Trophoblast cell (in vitro differentiated cells and primary cell): ENCODE measurements around the gene COX19.

Experiments used
- DNase-seq, 2 donors: peaks; one replicate each; pipeline ENCODE4 v3.0.0-alpha.2; 2016
- H2AFZ ChIP-seq: 2 replicates; pipeline ENCODE4 v1.6.1; 2013; ENCODE audit warnings: low read length, moderate library complexity, mild to moderate bottlenecking; ENCODE audit not compliant: insufficient read depth, poor library complexity
- H2AK5ac ChIP-seq: 2 replicates; pipeline ENCODE4 v1.6.1; 2013; ENCODE audit warnings: mild to moderate bottlenecking, low read length
- H2BK120ac ChIP-seq: 2 replicates; pipeline ENCODE4 v1.6.1; 2013; ENCODE audit warnings: low read length, mild to moderate bottlenecking, moderate library complexity; ENCODE audit not compliant: insufficient read depth, poor library complexity
- H2BK12ac ChIP-seq: 2 replicates; pipeline ENCODE4 v1.6.1; 2013; ENCODE audit warnings: mild to moderate bottlenecking, low read length, moderate library complexity
- H2BK5ac ChIP-seq: 2 replicates; pipeline ENCODE4 v1.6.1; 2013; ENCODE audit warnings: low read length, low read depth, moderate library complexity, mild to moderate bottlenecking; ENCODE audit not compliant: poor library complexity
- H3K14ac ChIP-seq: 2 replicates; pipeline ENCODE4 v1.6.1; 2013; ENCODE audit warnings: mild to moderate bottlenecking, low read length
- H3K18ac ChIP-seq: 2 replicates; pipeline ENCODE4 v1.6.1; 2013; ENCODE audit warnings: mild to moderate bottlenecking, low read length
- H3K23ac ChIP-seq: 2 replicates; pipeline ENCODE4 v1.6.1; 2013; ENCODE audit warnings: low read length
- H3K27ac ChIP-seq: 2 replicates; pipeline ENCODE4 v1.5.1; 2013; ENCODE audit warnings: low read depth, mild to moderate bottlenecking, inconsistent platforms, low read length, moderate library complexity
- H3K27me3 ChIP-seq: 2 replicates; pipeline ENCODE4 v1.6.1; 2013; ENCODE audit warnings: inconsistent platforms, mild to moderate bottlenecking, low read length, moderate library complexity; ENCODE audit not compliant: insufficient read depth
- H3K36me3 ChIP-seq, 2 experiments: 1 replicate in 1 of 2; 2 replicates in 1 of 2; pipeline ENCODE4 v1.6.1; 2013; ENCODE audit warnings: low read length in 2 of 2, mild to moderate bottlenecking in 2 of 2, moderate library complexity in 1 of 2; ENCODE audit not compliant: insufficient read depth in 2 of 2, control insufficient read depth in 1 of 2
- H3K4ac ChIP-seq: 2 replicates; pipeline ENCODE4 v1.6.1; 2013; ENCODE audit warnings: low read depth, mild to moderate bottlenecking, low read length, moderate library complexity
- H3K4me1 ChIP-seq, 2 experiments: 1 replicate in 1 of 2; 2 replicates in 1 of 2; pipeline ENCODE4 v1.6.1; 2013; ENCODE audit warnings: low read length in 2 of 2, mild to moderate bottlenecking in 2 of 2, moderate library complexity in 1 of 2; ENCODE audit not compliant: insufficient read depth in 2 of 2, control insufficient read depth in 1 of 2
- H3K4me2 ChIP-seq: 2 replicates; pipeline ENCODE4 v1.6.1; 2013; ENCODE audit warnings: inconsistent platforms, mild to moderate bottlenecking, low read length, moderate library complexity
- H3K4me3 ChIP-seq: 2 replicates; pipeline ENCODE4 v1.5.1; 2013; ENCODE audit warnings: mild to moderate bottlenecking, low read depth, low read length, inconsistent platforms
- H3K79me1 ChIP-seq: one replicate; pipeline ENCODE4 v1.6.1; 2013; ENCODE audit warnings: low read length
- H3K79me2 ChIP-seq: 2 replicates; pipeline ENCODE4 v1.6.1; 2013; ENCODE audit warnings: low read length, mild to moderate bottlenecking; ENCODE audit not compliant: control insufficient read depth, insufficient read depth, poor library complexity
- H3K9ac ChIP-seq: 2 replicates; pipeline ENCODE4 v1.6.1; 2013; ENCODE audit warnings: mild to moderate bottlenecking, low read length
- H3K9me3 ChIP-seq: 2 replicates; pipeline ENCODE4 v1.6.1; 2013; ENCODE audit warnings: low read depth, mild to moderate bottlenecking, control low read depth, inconsistent platforms, low read length; ENCODE audit not compliant: insufficient read depth
- H4K12ac ChIP-seq: 2 replicates; pipeline ENCODE4 v1.6.1; 2013; ENCODE audit warnings: low read depth, mild to moderate bottlenecking, low read length, moderate library complexity
- H4K8ac ChIP-seq: 2 replicates; pipeline ENCODE4 v1.6.1; 2013; ENCODE audit warnings: low read depth, mild to moderate bottlenecking, low read length, moderate library complexity
- H4K91ac ChIP-seq: one replicate; pipeline ENCODE4 v1.6.1; 2013; ENCODE audit warnings: low read depth, mild to moderate bottlenecking, low read length, moderate library complexity
- WGBS: extraction: QIAGEN DNeasy Blood & Tissue Kit; methylation state at CpG from one replicate; pipeline ENCODE4 v1.1.7; 2013; ENCODE audit warnings: missing lambda C conversion rate; ENCODE audit not compliant: insufficient read length, insufficient coverage; ENCODE audit errors: extremely low coverage; 5-methylcytosine and 5-hydroxymethylcytosine counted together

The COX19 gene

DNA sequence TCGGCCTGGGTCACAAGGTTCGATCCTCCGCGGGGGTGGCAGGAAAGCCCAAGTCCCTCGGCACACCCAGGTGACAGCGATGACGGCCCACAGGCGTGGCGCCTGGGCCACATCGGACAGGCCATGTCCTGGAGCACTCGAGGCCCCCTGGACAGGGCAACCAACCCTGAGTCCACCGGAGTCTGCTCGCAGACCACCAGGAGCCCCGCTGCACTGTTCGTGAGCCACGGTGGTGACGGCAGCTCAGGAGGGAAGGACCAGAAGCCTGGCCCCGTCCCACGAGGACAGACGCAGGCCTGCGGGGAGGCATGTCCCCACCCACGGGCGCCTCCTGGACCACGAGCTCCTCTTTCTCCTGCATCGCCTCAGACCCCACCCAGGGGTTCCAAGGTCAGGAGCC, 46.6 kb upstream of the COX19 start:
- Histone ChIP-seq H2AFZ (no peak overlapping the region), H3K9ac (no peak overlapping the region), H3K36me3 (peaks cover 30 to 39% of the 10 kb centered on the region in 2 experiments), H3K27me3 (no peaks in the 10 kb centered on the region), H3K79me1 (no peaks in the 10 kb centered on the region), H2AK5ac (no peak overlapping the region), H3K4me1 (peaks cover 2 to 4% of the 10 kb centered on the region in 2 experiments), H3K14ac (no peak overlapping the region), H3K23ac (no peak overlapping the region), H4K91ac (no peak overlapping the region), H3K79me2 (no peaks in the 10 kb centered on the region), H3K4ac (no peak overlapping the region), H3K27ac (no peak overlapping the region), H3K4me2 (no peak overlapping the region), H2BK120ac (no peak overlapping the region), H2BK5ac (no peak overlapping the region), H3K4me3 (no peak overlapping the region), H3K18ac (peak overlapping the region; percentile 34), H4K8ac (no peak overlapping the region), H3K9me3 (peaks cover 7% of the 10 kb centered on the region), H2BK12ac (no peak overlapping the region), H4K12ac (no peak overlapping the region)
- no CpG with 5 or more reads among the region's 25 CpGs for WGBS
- no peak for DNase-seq

DNA sequence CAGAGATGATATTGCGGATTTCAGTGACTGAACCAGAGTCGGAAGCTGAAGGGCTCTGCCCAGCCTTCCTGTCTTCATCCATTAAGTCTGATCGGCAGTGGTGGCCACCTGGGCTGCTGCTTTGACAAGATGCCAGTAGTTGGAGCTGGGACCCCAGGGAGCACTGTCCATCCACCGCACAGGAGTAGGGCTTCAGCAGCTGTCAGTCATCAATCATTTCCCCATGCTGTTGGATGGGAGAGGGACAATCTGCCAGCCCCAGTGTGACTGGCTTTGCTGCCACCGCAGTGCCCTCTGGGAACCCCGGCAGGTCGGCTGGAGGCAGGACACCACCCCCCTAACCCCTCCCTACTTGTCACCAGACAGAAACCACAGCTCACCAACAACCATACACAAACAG, 46.0 kb upstream of the COX19 start:
- Histone ChIP-seq H3K9me3 (peaks cover 10% of the 10 kb centered on the region), H3K4me1 (peaks cover 0 to 3% of the 10 kb centered on the region in 2 experiments), H3K4me3 (no peak overlapping the region)

DNA sequence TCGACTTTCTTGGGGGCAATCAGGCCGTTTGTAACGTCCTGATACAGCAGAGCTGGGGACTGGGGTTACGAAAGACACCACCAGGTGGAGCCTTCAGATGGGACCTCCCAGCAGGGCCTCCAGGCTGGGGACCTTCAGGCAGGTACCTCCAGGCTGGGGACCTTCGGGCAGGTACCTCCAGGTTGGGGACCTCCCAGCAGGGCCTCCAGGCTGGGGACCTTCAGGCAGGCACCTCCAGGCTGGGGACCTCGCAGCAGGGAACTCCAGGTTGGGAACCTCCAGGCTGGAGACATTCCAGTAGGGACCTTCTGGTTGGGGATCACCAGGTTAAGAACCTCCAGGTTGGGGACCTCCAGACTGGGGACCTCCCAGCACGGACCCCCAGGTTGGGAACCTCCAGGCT, 45.5 kb upstream of the COX19 start:
- Histone ChIP-seq H3K27ac (no peak overlapping the region), H3K36me3 (peaks cover 25 to 35% of the 10 kb centered on the region in 2 experiments), H3K79me2 (no peaks in the 10 kb centered on the region), H3K27me3 (no peaks in the 10 kb centered on the region), H3K14ac (no peak overlapping the region), H3K23ac (no peak overlapping the region), H3K4me1 (peaks cover under 1 to 7% of the 10 kb centered on the region in 2 experiments), H2BK12ac (no peak overlapping the region), H3K4ac (no peak overlapping the region), H4K12ac (no peak overlapping the region), H4K8ac (no peak overlapping the region), H2AFZ (no peak overlapping the region), H4K91ac (no peak overlapping the region), H3K4me2 (no peak overlapping the region), H2AK5ac (no peak overlapping the region), H3K9me3 (peaks cover 10% of the 10 kb centered on the region), H3K79me1 (no peaks in the 10 kb centered on the region), H2BK5ac (no peak overlapping the region), H3K4me3 (no peak overlapping the region), H2BK120ac (no peak overlapping the region), H3K9ac (no peak overlapping the region), H3K18ac (no peak overlapping the region)
- DNase-seq, result no peak
- no CpG with 5 or more reads among the region's 7 CpGs for WGBS

More for the DNA sequence above, 46.0 kb upstream of the COX19 start:
- H3K4me2 ChIP-seq, result no peak overlapping the region
- H2AK5ac ChIP-seq, result no peak overlapping the region
- H4K8ac ChIP-seq, result no peak overlapping the region
- H3K36me3 ChIP-seq, result peaks cover 30 to 39% of the 10 kb centered on the region in 2 experiments
- no peak overlapping the region for H4K91ac ChIP-seq
- no peak overlapping the region for H2AFZ ChIP-seq
- no peaks in the 10 kb centered on the region for H3K79me2 ChIP-seq
- WGBS, result no CpG with 5 or more reads among the region's 7 CpGs
- no peak overlapping the region for H2BK5ac ChIP-seq
- H2BK120ac ChIP-seq, result no peak overlapping the region
- no peak overlapping the region for H3K9ac ChIP-seq
- H3K4ac ChIP-seq, result no peak overlapping the region
- no peak overlapping the region for H3K18ac ChIP-seq
- H3K23ac ChIP-seq, result no peak overlapping the region
- no peak overlapping the region for H4K12ac ChIP-seq
- H2BK12ac ChIP-seq, result no peak overlapping the region
- no peak overlapping the region for H3K14ac ChIP-seq
- H3K27me3 ChIP-seq, result no peaks in the 10 kb centered on the region
- no peak overlapping the region for H3K27ac ChIP-seq
- no peak for DNase-seq
- no peaks in the 10 kb centered on the region for H3K79me1 ChIP-seq

DNA sequence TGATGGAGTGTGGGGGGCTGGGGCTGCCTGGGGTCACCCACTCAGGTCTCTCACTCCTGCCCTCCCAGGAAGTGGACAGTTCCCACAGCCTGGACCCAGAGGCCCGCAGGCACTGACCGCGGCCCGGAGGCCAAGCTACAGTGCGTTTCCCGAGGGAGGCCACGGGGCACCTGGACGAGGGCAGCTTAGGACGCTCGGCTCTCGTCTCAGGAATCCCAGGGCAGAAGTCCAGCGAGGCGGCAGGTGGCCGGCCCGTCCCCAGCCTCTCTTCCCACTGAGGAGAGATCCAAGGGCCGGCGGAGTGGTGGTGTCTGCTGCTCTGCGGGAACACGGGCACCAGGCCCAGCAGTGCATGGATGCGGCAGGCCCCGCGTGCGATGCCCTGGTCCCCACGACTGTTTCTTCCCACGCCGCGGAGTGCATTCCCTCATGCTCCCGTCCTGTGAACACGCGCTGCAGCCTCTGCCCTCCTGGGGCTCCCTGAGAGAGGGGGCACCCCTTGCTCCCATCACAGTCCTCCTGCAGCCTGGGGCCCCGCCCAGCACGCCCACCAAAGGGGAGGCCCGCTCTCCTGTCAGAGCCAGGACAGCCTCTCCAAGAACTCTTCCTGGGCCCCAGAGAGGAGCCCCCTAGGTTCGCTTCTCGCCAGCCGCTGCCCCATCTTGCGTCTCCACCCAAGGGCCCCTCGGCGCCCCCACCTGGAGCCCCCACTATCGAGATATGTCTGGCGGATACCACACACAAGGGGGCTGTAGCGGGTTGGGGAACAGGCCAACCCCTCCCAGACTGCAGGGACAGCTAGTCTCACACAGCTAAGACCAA, 44.7 kb upstream of the COX19 start:
- H3K14ac ChIP-seq, result no peak overlapping the region
- no peak overlapping the region for H3K4me3 ChIP-seq
- H2BK120ac ChIP-seq, result no peak overlapping the region
- H3K36me3 ChIP-seq, result peaks cover 18 to 28% of the 10 kb centered on the region in 2 experiments
- no peak overlapping the region for H3K4ac ChIP-seq
- no peak overlapping the region for H2BK5ac ChIP-seq
- no peaks in the 10 kb centered on the region for H3K79me2 ChIP-seq
- no peaks in the 10 kb centered on the region for H3K27me3 ChIP-seq
- no CpG with 5 or more reads among the region's 42 CpGs for WGBS
- peaks cover 9 to 15% of the 10 kb centered on the region in 2 experiments for H3K4me1 ChIP-seq
- H3K23ac ChIP-seq, result no peak overlapping the region
- H2BK12ac ChIP-seq, result no peak overlapping the region
- H4K12ac ChIP-seq, result no peak overlapping the region
- no peaks in the 10 kb centered on the region for H3K79me1 ChIP-seq
- no peak overlapping the region for H4K8ac ChIP-seq
- no peak overlapping the region for H3K4me2 ChIP-seq
- H3K18ac ChIP-seq, result no peak overlapping the region
- no peak overlapping the region for H2AFZ ChIP-seq
- H2AK5ac ChIP-seq, result no peak overlapping the region
- no peak for DNase-seq
- H3K9ac ChIP-seq, result no peak overlapping the region
- H3K27ac ChIP-seq, result no peak overlapping the region
- H4K91ac ChIP-seq, result no peak overlapping the region
- peaks cover 10% of the 10 kb centered on the region for H3K9me3 ChIP-seq
